ENCODE measurements around the gene RNF10.

- TF ChIP-seq POLR2A (IDR thresholded peaks at IDR 0.05) (no peak), CTCF (IDR thresholded peaks at IDR 0.05 in 4 of 5, conservative IDR thresholded peaks at IDR 0.05 in 1 of 5) (no peak)
These were observed 11.9 kb downstream of the RNF10 start for GRCh38 chr12:120546050-120546386.

Measured in gastrocnemius medialis (tissue), 4 donors.